CD14-positive monocyte (primary cell): ENCODE measurements around the gene MUC5AC. TPM values are rescaled to one million over a fixed set of nuclear protein-coding genes. Genes with fewer than 3 reads are reported as not detected.

Source experiments
- DNase-seq, 3 donors: peaks; one replicate each; pipeline ENCODE4 v3.0.0-alpha.2; 2011 to 2022
- H2AFZ ChIP-seq: 2 replicates; pipeline ENCODE4 v1.6.0; 2012; ENCODE audit warnings: mild to moderate bottlenecking, low read depth, low read length, inconsistent platforms; ENCODE audit not compliant: insufficient read depth, poor library complexity, severe bottlenecking
- H3K27ac ChIP-seq, 2 donors: 1 replicate in 1 of 2; 2 replicates in 1 of 2; pipeline ENCODE4 v1.5.1; 2012 to 2013; ENCODE audit warnings: low read length in 2 of 2, control low read depth in 1 of 2, inconsistent platforms in 1 of 2, low read depth in 1 of 2, mild to moderate bottlenecking in 1 of 2
- H3K27me3 ChIP-seq, 2 donors: one replicate each; pipeline versions ENCODE4 v1.6.0 to v1.6.1; 2011 to 2013; ENCODE audit warnings: low read length in 2 of 2; ENCODE audit not compliant: control insufficient read depth in 2 of 2, insufficient read depth in 2 of 2
- H3K36me3 ChIP-seq, 2 donors: replicated peaks in 1 of 2; 1 replicate in 1 of 2; 2 replicates in 1 of 2; pipeline versions ENCODE4 v1.5.1 to v1.6.1; 2012 to 2013; ENCODE audit warnings: low read length in 2 of 2, control low read depth in 1 of 2, inconsistent platforms in 1 of 2, mild to moderate bottlenecking in 1 of 2; ENCODE audit not compliant: insufficient read depth in 2 of 2, control insufficient read depth in 1 of 2
- H3K4me1 ChIP-seq, 2 donors: 1 replicate in 1 of 2; 2 replicates in 1 of 2; pipeline versions ENCODE4 v1.5.1 to v1.6.1; 2012 to 2013; ENCODE audit warnings: low read length in 2 of 2, control low read depth in 1 of 2, inconsistent platforms in 1 of 2, mild to moderate bottlenecking in 1 of 2, moderate library complexity in 1 of 2; ENCODE audit not compliant: insufficient read depth in 2 of 2, control insufficient read depth in 1 of 2
- H3K4me2 ChIP-seq: replicated peaks from 2 replicates; pipeline ENCODE3; 2012; ENCODE audit warnings: low read length, moderate library complexity, mild to moderate bottlenecking; ENCODE audit not compliant: poor library complexity, severe bottlenecking; ENCODE audit errors: extremely low read depth
- H3K4me3 ChIP-seq, 3 experiments: fragments of 200-600 bp in 1 of 3; sonication (generic) in 1 of 3; replicated peaks in 1 of 3; 1 replicate in 2 of 3; 2 replicates in 1 of 3; pipeline ENCODE4 v1.5.1; 2011 to 2013; ENCODE audit warnings: low read length in 3 of 3, mild to moderate bottlenecking in 3 of 3, control low read depth in 2 of 3, low read depth in 2 of 3, inconsistent platforms in 1 of 3, moderate library complexity in 1 of 3
- H3K79me2 ChIP-seq: 2 replicates; pipeline ENCODE4 v1.6.0; 2012; ENCODE audit warnings: mild to moderate bottlenecking, control low read depth, inconsistent platforms, low read length, moderate library complexity; ENCODE audit not compliant: insufficient read depth
- H3K9ac ChIP-seq: 2 replicates; pipeline ENCODE4 v1.6.0; 2017; ENCODE audit warnings: low read length, mild to moderate bottlenecking; ENCODE audit not compliant: insufficient read depth, poor library complexity, severe bottlenecking
- H3K9me3 ChIP-seq, 2 donors: replicated peaks in 1 of 2; 1 replicate in 1 of 2; 2 replicates in 1 of 2; pipeline versions ENCODE4 v1.5.1 to v1.6.1; 2012 to 2013; ENCODE audit warnings: low read length in 2 of 2, control low read depth in 1 of 2; ENCODE audit not compliant: control insufficient read depth in 1 of 2, insufficient read depth in 1 of 2
- H4K20me1 ChIP-seq: 2 replicates; pipeline ENCODE4 v1.6.0; 2012; ENCODE audit warnings: mild to moderate bottlenecking, low read length, control low read depth, moderate library complexity; ENCODE audit not compliant: insufficient read depth
- H3K27ac Mint-ChIP-seq, 7 donors: one replicate each; pipeline ENCODE4 v1.8.0; 2020; ENCODE audit warnings: mild to moderate bottlenecking in 7 of 7, mixed read lengths in 7 of 7, moderate library complexity in 6 of 7, inconsistent platforms in 2 of 7
- H3K27me3 Mint-ChIP-seq, 3 donors: one replicate each; pipeline ENCODE4 v1.8.0; 2021 to 2022; ENCODE audit warnings: low read depth in 3 of 3, mild to moderate bottlenecking in 3 of 3, mixed read lengths in 3 of 3, moderate library complexity in 3 of 3, inconsistent platforms in 1 of 3
- H3K36me3 Mint-ChIP-seq, 2 donors: one replicate each; pipeline ENCODE4 v1.8.0; 2020; ENCODE audit warnings: mixed read lengths in 2 of 2, inconsistent platforms in 1 of 2, mild to moderate bottlenecking in 1 of 2
- H3K4me1 Mint-ChIP-seq: one replicate; pipeline ENCODE4 v1.8.0; 2020; ENCODE audit warnings: mild to moderate bottlenecking, mixed read lengths
- H3K4me3 Mint-ChIP-seq, 2 donors: one replicate each; pipeline ENCODE4 v1.8.0; 2020; ENCODE audit warnings: mild to moderate bottlenecking in 2 of 2, mixed read lengths in 2 of 2, moderate library complexity in 1 of 2
- H3K9me3 Mint-ChIP-seq, 7 donors: one replicate each; pipeline ENCODE4 v1.8.0; 2020 to 2022; ENCODE audit warnings: mixed read lengths in 7 of 7, mild to moderate bottlenecking in 6 of 7, moderate library complexity in 6 of 7, inconsistent platforms in 2 of 7
- CTCF ChIP-seq: fragments of 200-600 bp; IDR thresholded peaks from one replicate; pipeline ENCODE4 v1.8.0; 2022; ENCODE audit warnings: antibody characterized with exemption, mild to moderate bottlenecking
- WGBS: methylation state at CpG from one replicate; pipeline ENCODE4 v1.1.5; 2013; ENCODE audit warnings: missing lambda C conversion rate; ENCODE audit not compliant: insufficient coverage; 5-methylcytosine and 5-hydroxymethylcytosine counted together
- intact Hi-C, 2 donors: fragments of 100-400 bp; cut with micrococcal nuclease; formaldehyde crosslinking; loops; one replicate each; pipeline versions ENCODE4 v1.15.0 to v1.15.1; 2023
- polyA plus RNA-seq, 3 donors: library from polyadenylated mRNA; depleted of rRNA in 1 of 3; unstranded in 2 of 3; stranded (reverse) in 1 of 3; fragments of 300-500 nt in 2 of 3; fragments of >200 nt in 1 of 3; fragmentation: Illumina TruSeq in 2 of 3; gene quantifications; 1 replicate in 2 of 3; 2 replicates in 1 of 3; pipeline ENCODE4 v1.2.3, GENCODE V29; 2012 to 2021

MUC5AC gene
- polyA plus RNA-seq, 3 donors: not detected

- Histone ChIP-seq H2AFZ (no peak overlapping the region), H3K27me3 (no peaks in the 10 kb centered on the region), H3K4me1 (no peaks in the 10 kb centered on the region), H3K79me2 (no peaks in the 10 kb centered on the region), H3K9ac (no peak overlapping the region), H3K4me3 (no peak overlapping the region), H3K4me2 (no peak overlapping the region), H3K27ac (no peak overlapping the region), H4K20me1 (no peaks in the 10 kb centered on the region), H3K9me3 (no peaks in the 10 kb centered on the region), H3K36me3 (no peaks in the 10 kb centered on the region)
- intact Hi-C loops: loop anchor here in 1 of 2 donors (5.0 kb wide), 1 partner anchor 372 kb away; the partner anchor contains the start of gene DUSP8
- Mint-ChIP-seq H3K9me3 (peaks cover 0 to 3% (median 0%) of the 10 kb centered on the region in 7 donors), H3K27ac (no peak overlapping the region), H3K36me3 (no peaks in the 10 kb centered on the region), H3K4me1 (no peaks in the 10 kb centered on the region), H3K27me3 (peaks cover 0 to 6% (median 2%) of the 10 kb centered on the region in 3 donors), H3K4me3 (no peak overlapping the region)
- 85% methylated on average over 41 of the region's 47 CpGs for WGBS
- no peak for DNase-seq
- TF ChIP-seq CTCF: no peak
Observed at GRCh38 chr11:1199751-1200610, 42.2 kb downstream of the MUC5AC start.

- Mint-ChIP-seq H3K27ac (no peak overlapping the region), H3K9me3 (peaks cover 0 to 3% (median 0%) of the 10 kb centered on the region in 7 donors), H3K4me3 (no peak overlapping the region), H3K36me3 (no peaks in the 10 kb centered on the region), H3K4me1 (no peaks in the 10 kb centered on the region), H3K27me3 (peaks cover under 1 to 4% (median 3%) of the 10 kb centered on the region in 3 donors)
- Histone ChIP-seq H4K20me1 (no peaks in the 10 kb centered on the region), H3K4me3 (no peak overlapping the region), H3K79me2 (no peaks in the 10 kb centered on the region), H3K4me2 (no peak overlapping the region), H3K36me3 (no peaks in the 10 kb centered on the region), H3K27ac (no peak overlapping the region), H3K27me3 (no peaks in the 10 kb centered on the region), H2AFZ (no peak overlapping the region), H3K9ac (no peak overlapping the region), H3K4me1 (no peaks in the 10 kb centered on the region), H3K9me3 (no peaks in the 10 kb centered on the region)
- DNase-seq: no peak
- intact Hi-C loops: loop anchor here in 1 of 2 donors (5.0 kb wide), 1 partner anchor 372 kb away; the partner anchor contains the start of gene DUSP8
- 77% methylated on average over 13 of the region's 16 CpGs for WGBS
- no peak for TF ChIP-seq CTCF
Observed at GRCh38 chr11:1200611-1201191, 42.9 kb downstream of the MUC5AC start.
